CD1c-positive myeloid dendritic cell (primary cell): ENCODE measurements around the gene UBA6.

Experiments used
- DNase-seq: peaks from one replicate; pipeline ENCODE4 v3.0.0-alpha.2; 2016; ENCODE audit errors: extremely low spot score

Gene UBA6

GRCh38 chr4:67576059-67576466, 124.9 kb downstream of the UBA6 start:
- no peak for DNase-seq

- DNase-seq: peak; percentile 26
Measured at GRCh38 chr4:67575232-67576058, 125.5 kb downstream of the UBA6 start.

- no peak for DNase-seq
Measured at GRCh38 chr4:67573193-67573592, 127.8 kb downstream of the UBA6 start.

DNA sequence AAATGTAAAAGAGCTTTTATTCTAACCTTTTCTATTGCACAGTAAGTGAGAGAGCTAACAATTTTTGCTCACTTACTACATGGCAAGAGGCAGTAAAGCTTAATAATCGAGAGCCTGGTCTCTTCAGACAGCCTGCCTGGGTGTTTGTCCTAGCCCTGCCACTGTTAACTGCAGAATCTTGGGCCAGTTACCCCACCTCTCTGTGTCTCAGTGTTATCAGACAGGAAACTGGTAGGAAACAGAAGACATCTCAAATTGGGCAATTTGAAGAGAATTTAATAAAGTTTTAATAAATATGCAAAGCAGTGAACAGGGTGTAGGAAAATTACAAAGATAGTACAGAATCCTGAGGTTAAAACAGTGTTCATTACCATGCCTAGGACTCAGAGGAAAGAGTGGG, 129.0 kb downstream of the UBA6 start:
- DNase-seq: no peak

DNA sequence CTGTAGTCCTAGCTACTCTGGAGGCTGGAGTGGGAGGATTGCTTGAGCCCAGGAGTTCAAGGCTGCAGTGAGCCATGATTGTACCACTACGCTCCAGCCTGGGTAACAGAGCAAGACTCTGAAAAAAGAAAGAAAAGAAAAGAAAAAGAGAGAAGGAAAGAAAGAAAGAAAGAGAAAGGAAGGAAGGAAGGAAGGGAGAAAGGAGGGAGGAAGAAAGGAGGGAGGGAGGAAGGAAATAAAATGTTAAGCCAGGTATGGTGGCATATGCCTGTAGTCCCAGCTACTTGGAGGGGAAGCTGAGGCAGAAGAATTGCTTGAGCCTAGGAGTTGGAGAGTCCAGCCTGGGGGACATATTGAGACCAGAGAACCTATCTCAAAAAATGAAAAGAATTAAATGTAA, 130.4 kb downstream of the UBA6 start:
- no peak for DNase-seq

- DNase-seq: no peak
Measured at GRCh38 chr4:67568820-67569219, 132.1 kb downstream of the UBA6 start.

DNA sequence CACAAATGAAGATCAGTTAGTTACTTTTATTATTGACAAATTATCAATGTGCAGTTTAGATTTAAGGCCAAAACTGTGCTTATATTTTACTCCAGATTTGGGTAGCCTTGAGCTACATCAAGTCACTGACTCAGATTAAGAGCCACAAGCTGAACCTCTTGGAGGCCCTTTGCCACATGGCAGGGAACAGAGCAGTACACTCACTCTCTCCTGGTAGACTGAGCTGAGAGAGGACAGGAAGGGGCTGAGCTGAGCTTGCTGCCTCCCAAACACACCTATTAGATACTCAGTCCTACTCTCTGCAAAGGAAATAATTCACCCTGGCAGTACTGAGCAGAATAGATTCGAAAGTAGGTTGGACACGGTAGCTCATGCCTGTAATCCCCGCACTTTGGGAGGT, 134.6 kb downstream of the UBA6 start:
- DNase-seq: no peak

GRCh38 chr4:67565284-67565683, 135.7 kb downstream of the UBA6 start:
- DNase-seq: no peak
